Uterus (tissue), 2 donors: ENCODE data around the gene CARD11.

ENCODE experiments used
- POLR2A ChIP-seq, 2 donors: fragments of 450-650 bp; IDR thresholded peaks; one replicate each; pipeline ENCODE4 v1.6.1; 2016; ENCODE audit warnings: antibody characterized with exemption in 2 of 2, mild to moderate bottlenecking in 1 of 2, moderate library complexity in 1 of 2
- TF ChIP-seq, protein P1 (sequence below), 4 experiments: fragments of 200-600 bp in 2 of 4; fragments of 450-650 bp in 2 of 4; sonication (generic) in 2 of 4; IDR thresholded peaks; one replicate each; pipeline ENCODE4 v1.5.1; 2016 to 2019; ENCODE audit warnings: antibody characterized with exemption in 4 of 4, mild to moderate bottlenecking in 2 of 4, moderate library complexity in 1 of 4

DNA sequence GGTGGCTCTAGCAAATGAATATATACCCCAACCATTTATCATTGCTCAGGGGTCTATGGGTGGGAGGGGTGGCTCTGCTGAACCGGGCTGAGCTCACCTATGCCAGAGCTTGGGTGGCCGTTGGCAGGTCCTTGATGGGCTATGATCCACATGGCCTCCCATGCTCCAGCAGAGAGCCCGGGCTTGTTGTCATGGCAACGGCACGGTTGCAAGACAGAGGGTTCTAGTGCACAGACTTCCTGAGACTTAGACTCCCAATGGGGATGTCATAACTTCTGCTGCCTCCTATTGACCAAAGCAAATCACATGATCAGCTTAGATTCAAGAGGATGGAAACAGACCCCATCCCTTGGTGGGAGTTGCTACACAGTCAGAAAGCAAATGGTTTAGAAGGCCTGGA, 36.4 kb upstream of the CARD11 start:
- TF ChIP-seq, protein P1, sequence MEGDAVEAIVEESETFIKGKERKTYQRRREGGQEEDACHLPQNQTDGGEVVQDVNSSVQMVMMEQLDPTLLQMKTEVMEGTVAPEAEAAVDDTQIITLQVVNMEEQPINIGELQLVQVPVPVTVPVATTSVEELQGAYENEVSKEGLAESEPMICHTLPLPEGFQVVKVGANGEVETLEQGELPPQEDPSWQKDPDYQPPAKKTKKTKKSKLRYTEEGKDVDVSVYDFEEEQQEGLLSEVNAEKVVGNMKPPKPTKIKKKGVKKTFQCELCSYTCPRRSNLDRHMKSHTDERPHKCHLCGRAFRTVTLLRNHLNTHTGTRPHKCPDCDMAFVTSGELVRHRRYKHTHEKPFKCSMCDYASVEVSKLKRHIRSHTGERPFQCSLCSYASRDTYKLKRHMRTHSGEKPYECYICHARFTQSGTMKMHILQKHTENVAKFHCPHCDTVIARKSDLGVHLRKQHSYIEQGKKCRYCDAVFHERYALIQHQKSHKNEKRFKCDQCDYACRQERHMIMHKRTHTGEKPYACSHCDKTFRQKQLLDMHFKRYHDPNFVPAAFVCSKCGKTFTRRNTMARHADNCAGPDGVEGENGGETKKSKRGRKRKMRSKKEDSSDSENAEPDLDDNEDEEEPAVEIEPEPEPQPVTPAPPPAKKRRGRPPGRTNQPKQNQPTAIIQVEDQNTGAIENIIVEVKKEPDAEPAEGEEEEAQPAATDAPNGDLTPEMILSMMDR (IDR thresholded peaks at IDR 0.05) = no peak
- TF ChIP-seq POLR2A (IDR thresholded peaks at IDR 0.05) = no peak
